Gastroesophageal sphincter (tissue), 4 donors: ENCODE measurements around the gene NKX1-2. TPM values are rescaled to one million over a fixed set of nuclear protein-coding genes. Genes with fewer than 3 reads are reported as not detected.

ENCODE experiments used
- ATAC-seq: fragments of 150-250 bp; one replicate; pipeline ENCODE4 v1.9.1; 2016; ENCODE audit warnings: mild to moderate bottlenecking, moderate library complexity
- H3K27ac ChIP-seq, 4 donors: fragments of 200-600 bp; sonication (generic) in 3 of 4; 1 replicate in 3 of 4; 2 replicates in 1 of 4; pipeline ENCODE4 v1.5.1; 2016 to 2019
- H3K27me3 ChIP-seq: fragments of 200-600 bp; sonication (generic); one replicate; pipeline ENCODE4 v1.5.1; 2019
- H3K36me3 ChIP-seq, 2 donors: fragments of 200-600 bp; sonication (generic); one replicate each; pipeline ENCODE4 v1.5.1; 2019; ENCODE audit warnings: control low read depth in 1 of 2
- H3K4me1 ChIP-seq, 3 donors: fragments of 200-600 bp; sonication (generic); 1 replicate in 2 of 3; 2 replicates in 1 of 3; pipeline ENCODE4 v1.5.1; 2016 to 2019; ENCODE audit warnings: control low read depth in 2 of 3
- H3K4me3 ChIP-seq, 2 donors: fragments of 200-600 bp; sonication (generic); one replicate each; pipeline ENCODE4 v1.5.1; 2019; ENCODE audit warnings: mild to moderate bottlenecking in 1 of 2, moderate library complexity in 1 of 2
- H3K9me3 ChIP-seq, 3 donors: fragments of 200-600 bp; sonication (generic); one replicate each; pipeline ENCODE4 v1.5.1; 2017 to 2019; ENCODE audit warnings: control low read depth in 2 of 3
- EP300 ChIP-seq: sonication (generic); formaldehyde crosslinking; IDR thresholded peaks from one replicate; pipeline ENCODE4 v1.6.1; 2017; ENCODE audit warnings: antibody characterized with exemption, mild to moderate bottlenecking
- POLR2A ChIP-seq, 2 donors: fragments of 450-650 bp; IDR thresholded peaks; one replicate each; pipeline ENCODE4 v1.6.1; 2017; ENCODE audit warnings: antibody characterized with exemption in 2 of 2, mild to moderate bottlenecking in 2 of 2, moderate library complexity in 1 of 2
- POLR2AphosphoS5 ChIP-seq: sonication (generic); formaldehyde crosslinking; IDR thresholded peaks from one replicate; pipeline ENCODE4 v1.6.1; 2017; ENCODE audit warnings: antibody characterized with exemption
- WGBS, 2 donors: methylation state at CpG; one replicate each; pipeline ENCODE4 v1.1.5; 2018; ENCODE audit warnings: low coverage in 1 of 2; 5-methylcytosine and 5-hydroxymethylcytosine counted together
- total RNA-seq, 4 donors: library from RNA; depleted of rRNA; stranded (reverse); fragments of >200 nt; gene quantifications; one replicate each; pipeline ENCODE4 v1.1.0, GENCODE V29; 2016
- TF ChIP-seq, protein P1 (sequence below), 4 experiments: fragments of 200-600 bp in 2 of 4; fragments of 450-650 bp in 2 of 4; sonication (generic) in 1 of 4; IDR thresholded peaks; one replicate each; pipeline ENCODE4 v1.5.1; 2017 to 2019; ENCODE audit warnings: antibody characterized with exemption in 4 of 4, mild to moderate bottlenecking in 2 of 4, moderate library complexity in 2 of 4

The NKX1-2 gene
- total RNA-seq, 4 donors from 2014 or later = 0.12 TPM; not detected in 3

DNA sequence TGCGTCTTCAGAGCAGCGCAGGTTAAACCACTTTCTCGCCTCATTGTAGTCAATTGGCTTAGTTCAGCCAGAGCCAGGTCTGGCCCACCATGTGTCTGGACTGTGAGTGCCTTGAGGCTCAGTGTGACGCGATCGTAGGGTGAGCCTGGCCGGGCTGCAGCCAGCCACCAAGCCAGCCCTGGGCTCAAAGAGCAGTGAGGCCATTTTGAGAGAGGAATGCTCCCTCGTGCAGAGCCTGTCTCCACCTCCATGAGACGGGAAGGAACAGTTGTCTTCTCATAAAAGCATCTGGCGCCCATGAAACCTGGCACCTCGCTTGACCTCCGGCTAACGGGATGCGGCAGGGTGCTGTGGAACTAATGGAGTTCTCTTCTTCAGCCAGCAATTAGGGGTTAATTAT lies 46.3 kb upstream of the NKX1-2 start:
- Histone ChIP-seq H3K4me3 (no peak overlapping the region), H3K27ac (no peak overlapping the region), H3K4me1 (no peaks in the 10 kb centered on the region), H3K36me3 (peaks cover 0 to 29% of the 10 kb centered on the region in 2 donors), H3K27me3 (no peaks in the 10 kb centered on the region), H3K9me3 (peaks cover 0 to 7% (median 0%) of the 10 kb centered on the region in 3 donors)
- WGBS, 2 donors = 94 to 99% methylated on average over 9 to 12 of the region's 14 CpGs
- ATAC-seq = no peak
- TF ChIP-seq POLR2AphosphoS5 (no peak), POLR2A (IDR thresholded peaks at IDR 0.05) (no peak), EP300 (no peak)
- TF ChIP-seq, protein P1, sequence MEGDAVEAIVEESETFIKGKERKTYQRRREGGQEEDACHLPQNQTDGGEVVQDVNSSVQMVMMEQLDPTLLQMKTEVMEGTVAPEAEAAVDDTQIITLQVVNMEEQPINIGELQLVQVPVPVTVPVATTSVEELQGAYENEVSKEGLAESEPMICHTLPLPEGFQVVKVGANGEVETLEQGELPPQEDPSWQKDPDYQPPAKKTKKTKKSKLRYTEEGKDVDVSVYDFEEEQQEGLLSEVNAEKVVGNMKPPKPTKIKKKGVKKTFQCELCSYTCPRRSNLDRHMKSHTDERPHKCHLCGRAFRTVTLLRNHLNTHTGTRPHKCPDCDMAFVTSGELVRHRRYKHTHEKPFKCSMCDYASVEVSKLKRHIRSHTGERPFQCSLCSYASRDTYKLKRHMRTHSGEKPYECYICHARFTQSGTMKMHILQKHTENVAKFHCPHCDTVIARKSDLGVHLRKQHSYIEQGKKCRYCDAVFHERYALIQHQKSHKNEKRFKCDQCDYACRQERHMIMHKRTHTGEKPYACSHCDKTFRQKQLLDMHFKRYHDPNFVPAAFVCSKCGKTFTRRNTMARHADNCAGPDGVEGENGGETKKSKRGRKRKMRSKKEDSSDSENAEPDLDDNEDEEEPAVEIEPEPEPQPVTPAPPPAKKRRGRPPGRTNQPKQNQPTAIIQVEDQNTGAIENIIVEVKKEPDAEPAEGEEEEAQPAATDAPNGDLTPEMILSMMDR (IDR thresholded peaks at IDR 0.05) = no peak

DNA sequence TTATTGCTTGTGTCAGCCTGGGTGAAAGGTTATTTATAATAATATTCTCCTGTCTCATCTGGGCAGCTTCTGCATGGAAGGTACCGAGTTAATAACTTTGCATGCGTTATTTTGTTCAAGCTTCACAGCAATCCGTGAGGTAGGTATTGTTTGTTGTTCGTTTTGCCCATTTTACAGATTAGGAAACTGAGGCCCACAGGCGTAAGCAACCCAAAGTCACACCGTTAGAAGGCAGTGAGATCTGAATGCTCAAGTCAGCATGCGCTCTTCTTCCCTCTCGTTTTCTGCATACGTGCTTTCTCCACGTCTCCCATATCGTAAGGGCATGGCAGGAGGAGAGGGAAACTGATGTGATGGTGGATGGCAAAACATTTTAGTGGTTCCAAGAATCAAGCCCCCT lies 45.9 kb upstream of the NKX1-2 start:
- Histone ChIP-seq H3K4me1 (no peaks in the 10 kb centered on the region), H3K9me3 (peaks cover 0 to 3% (median 0%) of the 10 kb centered on the region in 3 donors), H3K27me3 (no peaks in the 10 kb centered on the region), H3K4me3 (no peak overlapping the region), H3K27ac (no peak overlapping the region), H3K36me3 (peaks cover 0 to 29% of the 10 kb centered on the region in 2 donors)
- ATAC-seq = no peak
- TF ChIP-seq, protein P1 (IDR thresholded peaks at IDR 0.05) = no peak
- no peak for TF ChIP-seq POLR2A (IDR thresholded peaks at IDR 0.05)
- TF ChIP-seq POLR2AphosphoS5 = no peak
- no peak for TF ChIP-seq EP300
- WGBS, 2 donors = 94 to 96% methylated on average over 10 to 11 of the region's 11 CpGs

DNA sequence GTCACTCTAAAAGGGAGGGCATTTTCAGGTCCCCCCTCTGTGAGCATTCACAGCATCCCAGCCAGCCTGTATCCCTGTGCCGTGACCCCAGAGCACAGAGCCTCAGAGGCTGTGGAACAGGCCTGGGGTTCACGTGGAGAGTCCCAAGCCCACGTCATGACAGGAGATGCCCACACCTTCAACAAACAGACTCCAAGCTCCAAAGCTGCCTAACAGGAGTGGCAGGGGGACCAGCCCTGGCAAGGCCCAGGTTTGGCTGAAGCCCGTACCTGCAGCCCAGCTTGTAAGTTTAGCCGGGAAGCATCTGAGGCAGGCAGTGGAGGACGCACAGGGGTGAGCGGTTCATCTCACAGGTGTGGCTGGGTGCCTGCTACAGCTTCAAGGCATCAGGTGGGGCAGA lies 45.3 kb upstream of the NKX1-2 start:
- no peaks in the 10 kb centered on the region for H3K27me3 ChIP-seq
- no peak overlapping the region for H3K4me3 ChIP-seq
- WGBS, 2 donors = no CpG with 5 or more reads among the region's 7 CpGs
- H3K27ac ChIP-seq = no peak overlapping the region
- ATAC-seq = no peak
- TF ChIP-seq POLR2AphosphoS5 (no peak), POLR2A (IDR thresholded peaks at IDR 0.05) (no peak), EP300 (no peak)
- TF ChIP-seq, protein P1 (IDR thresholded peaks at IDR 0.05) = no peak
- no peaks in the 10 kb centered on the region for H3K4me1 ChIP-seq
- H3K9me3 ChIP-seq = no peaks in the 10 kb centered on the region
- H3K36me3 ChIP-seq = peaks cover 0 to 26% of the 10 kb centered on the region in 2 donors

GRCh38 chr10:124494046-124494807 lies 44.4 kb upstream of the NKX1-2 start:
- H3K9me3 ChIP-seq = no peaks in the 10 kb centered on the region
- no peak for TF ChIP-seq EP300
- TF ChIP-seq, protein P1 (IDR thresholded peaks at IDR 0.05) = no peak
- TF ChIP-seq POLR2AphosphoS5 = no peak
- no peak for TF ChIP-seq POLR2A (IDR thresholded peaks at IDR 0.05)
- H3K36me3 ChIP-seq = peaks cover 0 to 17% of the 10 kb centered on the region in 2 donors
- no peaks in the 10 kb centered on the region for H3K4me1 ChIP-seq
- ATAC-seq = no peak
- no peak overlapping the region for H3K27ac ChIP-seq
- WGBS, 2 donors = 69 to 82% methylated on average over 9 to 15 of the region's 16 CpGs
- H3K4me3 ChIP-seq = no peak overlapping the region
- no peaks in the 10 kb centered on the region for H3K27me3 ChIP-seq
